HepG2 (cell line): ENCODE data around the gene CFAP119. TPM values are rescaled to one million over a fixed set of nuclear protein-coding genes. Genes with fewer than 3 reads are reported as not detected.

ENCODE experiments used
- CCDC6 ChIP-seq: sonication (generic); formaldehyde crosslinking; IDR thresholded peaks from 2 replicates; pipeline ENCODE4 v1.8.1; 2022; ENCODE audit warnings: mild to moderate bottlenecking, missing genetic modification reagents, moderate library complexity
- CEBPZ ChIP-seq: IDR thresholded peaks from 2 replicates; pipeline ENCODE4 v1.6.1; 2012; ENCODE audit warnings: low read length, improper control_type of control experiment
- FOXJ3 ChIP-seq: sonication (generic); formaldehyde crosslinking; IDR thresholded peaks from 2 replicates; pipeline ENCODE4 v1.4.0; 2020; ENCODE audit warnings: missing genetic modification reagents, mild to moderate bottlenecking, borderline replicate concordance
- HCFC1 ChIP-seq: fragments of 150-350 bp; IDR thresholded peaks from 2 replicates; pipeline ENCODE4 v1.6.1; 2014; ENCODE audit warnings: low read depth, low read length
- HMG20B ChIP-seq: conservative IDR thresholded peaks from 2 replicates; pipeline ENCODE4 v1.6.1; 2016; ENCODE audit warnings: missing genetic modification reagents, missing compliant biosample characterization
- KDM4B ChIP-seq: sonication (generic); formaldehyde crosslinking; IDR thresholded peaks from 2 replicates; pipeline ENCODE4 v1.4.0; 2020; ENCODE audit warnings: missing genetic modification reagents
- KMT2A ChIP-seq: sonication (generic); formaldehyde crosslinking; IDR thresholded peaks from 2 replicates; pipeline ENCODE4 v1.4.0; 2020; ENCODE audit warnings: missing genetic modification reagents
- MIXL1 ChIP-seq: IDR thresholded peaks from 2 replicates; pipeline ENCODE4 v1.6.1; 2016
- NR2C2 ChIP-seq: sonication (generic); formaldehyde crosslinking; IDR thresholded peaks from 2 replicates; pipeline ENCODE4 v1.4.0; 2020; ENCODE audit warnings: missing genetic modification reagents, mild to moderate bottlenecking, moderate library complexity, borderline replicate concordance
- PLRG1 ChIP-seq: fragments of 450-650 bp; conservative IDR thresholded peaks from 2 replicates; pipeline ENCODE4 v1.6.1; 2016
- RXRA ChIP-seq: sonication (generic); formaldehyde crosslinking; IDR thresholded peaks from 2 replicates; pipeline ENCODE4 v1.5.1; 2020; ENCODE audit warnings: missing genetic modification reagents
- SALL2 ChIP-seq: sonication (generic); formaldehyde crosslinking; IDR thresholded peaks from 2 replicates; pipeline ENCODE4 v1.8.1; 2023; ENCODE audit warnings: mild to moderate bottlenecking, missing genetic modification reagents, inconsistent platforms
- SRY ChIP-seq: sonication (generic); formaldehyde crosslinking; IDR thresholded peaks from 2 replicates; pipeline ENCODE4 v1.8.0; 2022; ENCODE audit warnings: mild to moderate bottlenecking, missing genetic modification reagents
- TCF12 ChIP-seq, 2 experiments: fragments of 450-650 bp in 1 of 2; sonication (generic) in 1 of 2; formaldehyde crosslinking in 1 of 2; IDR thresholded peaks; 2 replicates each; pipeline versions ENCODE4 v1.6.1 to v1.8.0; 2017 to 2022; ENCODE audit warnings: antibody characterized with exemption in 1 of 2, mild to moderate bottlenecking in 1 of 2, missing genetic modification reagents in 1 of 2, moderate library complexity in 1 of 2
- YEATS2 ChIP-seq: sonication (generic); formaldehyde crosslinking; IDR thresholded peaks from 2 replicates; pipeline ENCODE4 v1.4.0; 2020; ENCODE audit warnings: missing genetic modification reagents, borderline replicate concordance
- ZBTB4 ChIP-seq: sonication (generic); formaldehyde crosslinking; IDR thresholded peaks from 2 replicates; pipeline ENCODE4 v1.4.0; 2020; ENCODE audit warnings: missing genetic modification reagents, mild to moderate bottlenecking, borderline replicate concordance
- ZBTB43 ChIP-seq: sonication (generic); formaldehyde crosslinking; conservative IDR thresholded peaks from 2 replicates; pipeline ENCODE4 v1.4.0; 2020; ENCODE audit warnings: missing genetic modification reagents
- ZNF280B ChIP-seq: sonication (generic); formaldehyde crosslinking; IDR thresholded peaks from 2 replicates; pipeline ENCODE4 v1.5.0; 2020; ENCODE audit warnings: missing genetic modification reagents, mild to moderate bottlenecking, borderline replicate concordance
- ZNF672 ChIP-seq: sonication (generic); formaldehyde crosslinking; IDR thresholded peaks from 2 replicates; pipeline ENCODE4 v1.8.1; 2022; ENCODE audit warnings: missing genetic modification reagents
- ZNF674 ChIP-seq: sonication (generic); formaldehyde crosslinking; IDR thresholded peaks from 2 replicates; pipeline ENCODE4 v1.5.0; 2020; ENCODE audit warnings: low read depth, mild to moderate bottlenecking, missing genetic modification reagents
- polyA plus RNA-seq, 8 experiments: library from polyadenylated mRNA; depleted of rRNA in 3 of 8; stranded (reverse) in 7 of 8; unstranded in 1 of 8; fragments of >200 nt; fragmentation: Illumina TruSeq in 4 of 8; extraction: Trizol in 4 of 8; gene quantifications; 2 replicates each; pipeline versions ENCODE4 v1.2.1 to v1.2.3, GENCODE V29; 2011 to 2016; ENCODE audit warnings: low read depth in 4 of 8, missing spikeins in 1 of 8, mixed read lengths in 1 of 8; ENCODE audit not compliant: insufficient read depth in 1 of 8
- total RNA-seq, 5 experiments: library from RNA; depleted of rRNA; stranded (reverse); fragments of >200 nt; fragmentation: Illumina TruSeq; extraction: Trizol; gene quantifications; 2 replicates each; pipeline ENCODE4 v1.2.3, GENCODE V29; 2016; ENCODE audit warnings: low read depth in 1 of 5

Gene CFAP119
- total and polyA plus RNA-seq, 2 of the 13 experiments (the other 11 are each of a cell fraction or from before 2014, with no cell fraction given), result 6.4 TPM

DNA sequence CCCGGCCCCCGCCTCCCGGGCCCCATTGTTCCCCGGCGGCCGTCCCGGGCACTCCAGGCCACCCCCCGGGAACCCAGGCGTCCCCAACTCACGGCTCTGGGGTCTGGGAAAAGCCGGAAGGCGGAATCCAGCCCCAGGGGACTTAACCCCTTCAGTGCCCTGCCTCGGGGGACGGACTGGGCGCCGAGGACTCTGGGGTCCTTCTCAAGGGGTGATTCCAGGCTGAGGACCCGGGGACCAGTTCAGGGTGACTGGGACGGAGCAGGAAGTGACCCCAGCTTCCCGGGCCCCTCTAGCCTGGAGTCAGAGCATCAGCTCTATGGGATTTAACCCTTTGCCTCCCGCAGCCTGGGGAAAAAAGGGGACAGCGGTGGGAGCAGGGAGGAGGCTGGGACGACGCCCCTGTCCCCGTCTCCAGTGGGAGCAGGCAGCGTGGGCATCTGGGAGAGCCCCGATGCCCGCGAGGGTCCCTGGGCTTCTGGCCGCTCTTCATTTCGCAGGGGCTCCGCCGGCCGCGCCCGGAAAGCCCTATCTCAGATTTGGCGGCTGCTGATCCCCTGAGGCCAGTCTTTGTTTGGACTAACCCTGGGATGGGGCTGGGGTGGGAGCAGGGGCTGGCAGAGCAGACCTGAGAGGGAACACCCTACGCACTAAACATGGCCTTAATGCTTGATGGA, 25.2 kb upstream of the CFAP119 start, which contains the start of gene ZNF629 (continued):
- TF ChIP-seq CEBPZ (no peak), TCF12 (IDR thresholded peaks at IDR 0.05) (no peak), TCF12 (CRISPR knock-in tag; IDR thresholded peaks at IDR 0.05) (0 out of 2 replicates have a peak, but pooled peaks have one; percentile 52), ZNF672 (peak; percentile 79; the same call in 1 of the 2 replicates), ZNF674 (peak; percentile 80; the same call in 1 of the 2 replicates), SRY (CRISPR knock-in tag) (peak; percentile 88; the same call in 1 of the 2 replicates), NR2C2 (CRISPR knock-in tag) (peak; percentile 96), ZBTB43 (CRISPR knock-in tag) (0 out of 2 replicates have a peak, but pooled peaks have one; percentile 22), SALL2 (CRISPR knock-in tag) (peak; percentile 48), MIXL1 (CRISPR knock-in tag) (no peak), FOXJ3 (CRISPR knock-in tag) (peak; percentile 46), KDM4B (CRISPR knock-in tag) (peak; percentile 90; the same call in 1 of the 2 replicates), ZBTB4 (peak; percentile 72), YEATS2 (CRISPR knock-in tag) (peak; percentile 82), PLRG1 (no peak), CCDC6 (peak; percentile 8; the same call in 1 of the 2 replicates), KMT2A (peak; percentile 58; the same call in 1 of the 2 replicates), RXRA (peak; percentile 78), HMG20B (CRISPR knock-in tag) (peak; percentile 31), HCFC1 (peak; percentile 69; the same call in 1 of the 2 replicates), ZNF280B (CRISPR knock-in tag) (peak; percentile 76; the same call in 1 of the 2 replicates)
